HG03175 (cell line): ENCODE measurements around the gene SLC6A18.
"Not testable (repeated sequence)": the region's sequence is repeated elsewhere in the genome, so short reads cannot be mapped to it uniquely, and the experiment has no call there.

Experiments used
- ATAC-seq: cut with Tn5 transposase; IDR thresholded peaks from one replicate; pipeline ENCODE4 v1.9.1; 2021; ENCODE audit warnings: mild to moderate bottlenecking, moderate library complexity; ENCODE audit not compliant: unreplicated experiment

Gene SLC6A18

GRCh38 chr5:1284336-1284970, 59.3 kb downstream of the SLC6A18 start:
- ATAC-seq: not testable (repeated sequence)

- no peak for ATAC-seq
Measured at GRCh38 chr5:1285141-1285540, 60.0 kb downstream of the SLC6A18 start.

- no peak for ATAC-seq
Measured at GRCh38 chr5:1285883-1286291, 60.7 kb downstream of the SLC6A18 start.

- ATAC-seq: no peak
Measured at GRCh38 chr5:1288439-1289335, 63.5 kb downstream of the SLC6A18 start.

GRCh38 chr5:1289559-1289958, 64.4 kb downstream of the SLC6A18 start:
- ATAC-seq: not testable (repeated sequence)

- not testable (repeated sequence) for ATAC-seq
Measured at GRCh38 chr5:1290956-1291355, 65.8 kb downstream of the SLC6A18 start.

GRCh38 chr5:1291611-1292080, 66.5 kb downstream of the SLC6A18 start:
- ATAC-seq: no peak

GRCh38 chr5:1292139-1292538, 67.0 kb downstream of the SLC6A18 start:
- ATAC-seq: no peak

GRCh38 chr5:1292846-1293415, 67.8 kb downstream of the SLC6A18 start:
- ATAC-seq: no peak

- ATAC-seq: no peak
Measured at GRCh38 chr5:1293416-1294205, 68.4 kb downstream of the SLC6A18 start.

GRCh38 chr5:1294206-1294834, 69.1 kb downstream of the SLC6A18 start:
- ATAC-seq: no peak

- no peak for ATAC-seq
Measured at GRCh38 chr5:1294835-1295649, 69.9 kb downstream of the SLC6A18 start, which contains the start of gene TERT. TSS of gene TERT (minus strand) at chr5:1295068. CDS start at chr5:1294989, 79 bp downstream.

GRCh38 chr5:1295650-1296037, 70.5 kb downstream of the SLC6A18 start:
- ATAC-seq: no peak
